Mammary epithelial cell (primary cell): Measurements from ENCODE around the gene MYBBP1A.

ENCODE experiments used
- CTCF ChIP-seq, 2 donors: IDR thresholded peaks in 1 of 2; conservative IDR thresholded peaks in 1 of 2; 2 replicates each; pipeline ENCODE4 v1.5.1; 2011 to 2012; ENCODE audit warnings: inconsistent platforms in 2 of 2, low read length in 2 of 2, mild to moderate bottlenecking in 2 of 2, control low read depth in 1 of 2, low read depth in 1 of 2; ENCODE audit not compliant: insufficient read depth in 1 of 2; ENCODE audit errors: extremely low read depth in 1 of 2
- EZH2 ChIP-seq: IDR thresholded peaks from 2 replicates; pipeline ENCODE4 v1.6.1; 2012; ENCODE audit warnings: low read length, inconsistent platforms, borderline replicate concordance

- TF ChIP-seq CTCF (conservative IDR thresholded peaks at IDR 0.05 in 1 of 2, IDR thresholded peaks at IDR 0.05 in 1 of 2; ENCODE audit: extremely low read depth in 1 of 2, insufficient read depth in 1 of 2, low read depth in 1 of 2, low read length in 2 of 2) (no peak), EZH2 (no peak)
Observed at GRCh38 chr17:4588391-4588790, 33.2 kb upstream of the MYBBP1A start.
